SK-N-SH (cell line): ENCODE data around the gene EIF1AD. TPM values are rescaled to one million over a fixed set of nuclear protein-coding genes. Genes with fewer than 3 reads are reported as not detected.

Source experiments
- CTCF ChIA-PET: fragments of 300-600, 350-600 bp; formaldehyde crosslinking; extraction: SDS; loops from one replicate; lab custom pipeline; 2021; lab: Yijun Ruan, JAX
- POLR2A ChIA-PET: fragments of 350-600 bp; sonication (Branson Sonifier 250); formaldehyde crosslinking; extraction: SDS; loops from one replicate; lab custom pipeline; 2020; ENCODE audit warnings: antibody characterized with exemption, inconsistent platforms; lab: Yijun Ruan, JAX
- DNase-seq: peaks from one replicate; pipeline ENCODE4 v3.0.0; 2012
- H2AFZ ChIP-seq: fragments of 200-600 bp; sonication (generic); 2 replicates; pipeline ENCODE4 v1.8.1; 2016; ENCODE audit warnings: antibody characterized with exemption, mild to moderate bottlenecking, low read depth
- H3F3A ChIP-seq: fragments of 200-600 bp; sonication (generic); replicated peaks from 2 replicates; pipeline ENCODE3; 2016; ENCODE audit warnings: antibody characterized with exemption, mild to moderate bottlenecking; ENCODE audit not compliant: insufficient read depth
- H3K27ac ChIP-seq, 2 experiments: fragments of 200-500 bp in 1 of 2; fragments of 200-600 bp in 1 of 2; sonication (Bioruptor generic) in 1 of 2; sonication (generic), shearing (Covaris generic) in 1 of 2; 2 replicates each; pipeline versions ENCODE4 v1.5.1 to v1.6.1; 2014 to 2016; ENCODE audit warnings: low read depth in 2 of 2, inconsistent platforms in 1 of 2, low read length in 1 of 2, mild to moderate bottlenecking in 1 of 2, mixed read lengths in 1 of 2
- H3K27me3 ChIP-seq: fragments of 200-600 bp; sonication (generic), shearing (Covaris generic); 2 replicates; pipeline ENCODE4 v1.6.1; 2016; ENCODE audit warnings: mixed run types; ENCODE audit not compliant: insufficient read depth
- H3K36me3 ChIP-seq, 2 experiments: fragments of 200-500 bp in 1 of 2; fragments of 200-600 bp in 1 of 2; sonication (Bioruptor generic) in 1 of 2; sonication (generic) in 1 of 2; replicated peaks in 1 of 2; 2 replicates each; pipeline versions ENCODE3 to v1.5.1; 2014 to 2016; ENCODE audit warnings: low read length in 1 of 2, mild to moderate bottlenecking in 1 of 2; ENCODE audit not compliant: insufficient read depth in 2 of 2, control insufficient read depth in 1 of 2
- H3K4me1 ChIP-seq, 2 experiments: fragments of 200-500 bp in 1 of 2; fragments of 200-600 bp in 1 of 2; sonication (Bioruptor generic) in 1 of 2; sonication (generic), shearing (Covaris generic) in 1 of 2; 2 replicates each; pipeline versions ENCODE4 v1.5.1 to v1.6.1; 2014 to 2016; ENCODE audit warnings: low read depth in 1 of 2, low read length in 1 of 2, mixed run types in 1 of 2; ENCODE audit not compliant: insufficient read depth in 2 of 2, control insufficient read depth in 1 of 2
- H3K4me2 ChIP-seq: fragments of 200-600 bp; sonication (generic), shearing (Covaris generic); 2 replicates; pipeline ENCODE4 v1.6.1; 2017; ENCODE audit warnings: mixed run types
- H3K4me3 ChIP-seq, 2 experiments: fragments of 200-500 bp in 1 of 2; fragments of 200-600 bp in 1 of 2; sonication (Bioruptor generic) in 1 of 2; sonication (generic), shearing (Covaris generic) in 1 of 2; 2 replicates each; pipeline versions ENCODE4 v1.5.1 to v1.8.1; 2014 to 2016; ENCODE audit warnings: low read depth in 2 of 2, inconsistent platforms in 1 of 2, low read length in 1 of 2, mild to moderate bottlenecking in 1 of 2, mixed read lengths in 1 of 2, moderate library complexity in 1 of 2
- H3K79me2 ChIP-seq: fragments of 200-600 bp; sonication (generic); 2 replicates; pipeline ENCODE4 v1.8.1; 2017; ENCODE audit warnings: mild to moderate bottlenecking; ENCODE audit not compliant: insufficient read depth
- H3K9ac ChIP-seq: fragments of 200-600 bp; sonication (generic); 2 replicates; pipeline ENCODE4 v1.6.1; 2017; ENCODE audit warnings: mixed run types
- H3K9me2 ChIP-seq: fragments of 200-600 bp; sonication (generic); 2 replicates; pipeline ENCODE4 v1.6.1; 2017; ENCODE audit warnings: mixed run types
- H3K9me3 ChIP-seq: fragments of 200-600 bp; sonication (generic); 2 replicates; pipeline ENCODE4 v1.6.1; 2017; ENCODE audit warnings: mixed run types, mild to moderate bottlenecking, moderate library complexity
- H4K20me1 ChIP-seq: fragments of 200-600 bp; sonication (generic); 2 replicates; pipeline ENCODE4 v1.6.1; 2017; ENCODE audit warnings: mild to moderate bottlenecking, mixed run types; ENCODE audit not compliant: insufficient read depth
- ELF1 ChIP-seq: IDR thresholded peaks from 2 replicates; pipeline ENCODE4 v1.4.0; 2012
- FOSL2 ChIP-seq: IDR thresholded peaks from 2 replicates; pipeline ENCODE4 v1.4.0; 2012; ENCODE audit warnings: low read depth, mild to moderate bottlenecking, moderate library complexity, borderline replicate concordance
- GATA2 ChIP-seq: sonication (generic); formaldehyde crosslinking; IDR thresholded peaks from 2 replicates; pipeline ENCODE4 v1.5.0; 2020; ENCODE audit warnings: mild to moderate bottlenecking, missing genetic modification reagents
- MAX ChIP-seq: IDR thresholded peaks from 2 replicates; pipeline ENCODE4 v1.4.0; 2012; ENCODE audit warnings: low read depth
- NFIC ChIP-seq: IDR thresholded peaks from 2 replicates; pipeline ENCODE4 v1.4.0; 2012; ENCODE audit warnings: borderline replicate concordance
- NRF1 ChIP-seq: IDR thresholded peaks from 2 replicates; pipeline ENCODE4 v1.6.1; 2012; ENCODE audit warnings: low read depth, mild to moderate bottlenecking, low read length
- POLR2AphosphoS5 ChIP-seq: IDR thresholded peaks from 2 replicates; pipeline ENCODE4 v1.6.1; 2012; ENCODE audit warnings: low read depth, low read length
- RAD21 ChIP-seq: IDR thresholded peaks from 2 replicates; pipeline ENCODE4 v1.6.1; 2012; ENCODE audit warnings: mild to moderate bottlenecking, low read length
- RCOR1 ChIP-seq: fragments of 150-350 bp; IDR thresholded peaks from 2 replicates; pipeline ENCODE4 v1.6.1; 2017; ENCODE audit warnings: antibody characterized with exemption, low read length
- REST ChIP-seq: IDR thresholded peaks from 2 replicates; pipeline ENCODE4 v1.6.1; 2012; ENCODE audit warnings: mild to moderate bottlenecking, low read depth, low read length, moderate library complexity
- RFX5 ChIP-seq: IDR thresholded peaks from 2 replicates; pipeline ENCODE4 v1.6.1; 2012; ENCODE audit warnings: mild to moderate bottlenecking, improper control_type of control experiment, low read length
- RXRA ChIP-seq: IDR thresholded peaks from 2 replicates; pipeline ENCODE4 v1.4.0; 2012; ENCODE audit warnings: low read depth, mild to moderate bottlenecking, borderline replicate concordance
- SMC3 ChIP-seq: IDR thresholded peaks from 2 replicates; pipeline ENCODE4 v1.6.1; 2012; ENCODE audit warnings: low read depth, low read length, improper control_type of control experiment
- TAF1 ChIP-seq: IDR thresholded peaks from 2 replicates; pipeline ENCODE4 v1.6.1; 2012; ENCODE audit warnings: low read depth, mild to moderate bottlenecking, low read length, moderate library complexity, borderline replicate concordance
- TCF12 ChIP-seq: IDR thresholded peaks from 2 replicates; pipeline ENCODE4 v1.4.0; 2012
- USF1 ChIP-seq: IDR thresholded peaks from 2 replicates; pipeline ENCODE4 v1.4.0; 2012; ENCODE audit warnings: low read depth, borderline replicate concordance
- USF2 ChIP-seq: fragments of 150-350 bp; IDR thresholded peaks from 2 replicates; pipeline ENCODE4 v1.6.1; 2017; ENCODE audit warnings: antibody characterized with exemption, low read length, low read depth, borderline replicate concordance
- ZBTB33 ChIP-seq: IDR thresholded peaks from 2 replicates; pipeline ENCODE4 v1.4.0; 2012; ENCODE audit warnings: low read depth, borderline replicate concordance
- WGBS: methylation state at CpG from one replicate; pipeline ENCODE4 v1.1.6; 2017; ENCODE audit warnings: low lambda C conversion rate; 5-methylcytosine and 5-hydroxymethylcytosine counted together
- polyA plus RNA-seq, 3 experiments: library from polyadenylated mRNA; depleted of rRNA; stranded (reverse); fragments of >200 nt; gene quantifications; 2 replicates each; pipeline ENCODE4 v1.2.3, GENCODE V29; 2012

EIF1AD gene
- polyA plus RNA-seq, 1 of the 3 experiments (the other 2 are of a cell fraction), result 28.9 TPM

GRCh38 chr11:65982824-65983588 is 19.0 kb downstream of the EIF1AD start (continued):
- TF ChIP-seq TAF1, result no peak
- no peak for TF ChIP-seq RAD21
- TF ChIP-seq USF1, result no peak

GRCh38 chr11:65981972-65982823 is 19.8 kb downstream of the EIF1AD start:
- Histone ChIP-seq H3K4me2 (no peak overlapping the region), H3K4me1 (no peaks in the 10 kb centered on the region), H3K27me3 (no peaks in the 10 kb centered on the region), H3K9me2 (no peaks in the 10 kb centered on the region), H3K79me2 (no peaks in the 10 kb centered on the region), H3K9me3 (no peaks in the 10 kb centered on the region), H2AFZ (no peak overlapping the region), H3K27ac (no peak overlapping the region), H3F3A (peaks cover 12% of the 10 kb centered on the region), H3K9ac (no peak overlapping the region), H3K36me3 (peaks cover 3 to 23% of the 10 kb centered on the region in 2 experiments), H4K20me1 (no peaks in the 10 kb centered on the region), H3K4me3 (no peak overlapping the region)
- WGBS, result 88% methylated on average over 10 of the region's 16 CpGs
- ChIA-PET CTCF (interaction anchor here (1.3 to 20.1 kb wide), 2 partner anchors 10 to 95 kb away, joined by 3 to 261 read pairs; partner anchors contain the start of genes CCDC85B, CTSW and FIBP), POLR2A (no interaction called here)
- DNase-seq, result peak; percentile 35
- TF ChIP-seq REST, result no peak
- no peak for TF ChIP-seq GATA2 (CRISPR knock-in tag)
- TF ChIP-seq NRF1, result no peak
- no peak for TF ChIP-seq ELF1
- TF ChIP-seq FOSL2, result no peak
- no peak for TF ChIP-seq TCF12
- TF ChIP-seq MAX, result no peak
- TF ChIP-seq RFX5, result no peak
- TF ChIP-seq RXRA, result no peak
- no peak for TF ChIP-seq ZBTB33
- TF ChIP-seq POLR2AphosphoS5, result no peak
- TF ChIP-seq TAF1, result no peak
- TF ChIP-seq SMC3, result no peak
- TF ChIP-seq NFIC, result no peak
- TF ChIP-seq USF1, result no peak
- no peak for TF ChIP-seq USF2
- no peak for TF ChIP-seq RCOR1
